GM04504 (cell line): Measurements from ENCODE around the gene GRIN2A.

Experiments used
- DNase-seq: peaks from one replicate; pipeline ENCODE4 v3.0.0-alpha.2; 2012; ENCODE audit warnings: low read depth

GRIN2A gene

DNA sequence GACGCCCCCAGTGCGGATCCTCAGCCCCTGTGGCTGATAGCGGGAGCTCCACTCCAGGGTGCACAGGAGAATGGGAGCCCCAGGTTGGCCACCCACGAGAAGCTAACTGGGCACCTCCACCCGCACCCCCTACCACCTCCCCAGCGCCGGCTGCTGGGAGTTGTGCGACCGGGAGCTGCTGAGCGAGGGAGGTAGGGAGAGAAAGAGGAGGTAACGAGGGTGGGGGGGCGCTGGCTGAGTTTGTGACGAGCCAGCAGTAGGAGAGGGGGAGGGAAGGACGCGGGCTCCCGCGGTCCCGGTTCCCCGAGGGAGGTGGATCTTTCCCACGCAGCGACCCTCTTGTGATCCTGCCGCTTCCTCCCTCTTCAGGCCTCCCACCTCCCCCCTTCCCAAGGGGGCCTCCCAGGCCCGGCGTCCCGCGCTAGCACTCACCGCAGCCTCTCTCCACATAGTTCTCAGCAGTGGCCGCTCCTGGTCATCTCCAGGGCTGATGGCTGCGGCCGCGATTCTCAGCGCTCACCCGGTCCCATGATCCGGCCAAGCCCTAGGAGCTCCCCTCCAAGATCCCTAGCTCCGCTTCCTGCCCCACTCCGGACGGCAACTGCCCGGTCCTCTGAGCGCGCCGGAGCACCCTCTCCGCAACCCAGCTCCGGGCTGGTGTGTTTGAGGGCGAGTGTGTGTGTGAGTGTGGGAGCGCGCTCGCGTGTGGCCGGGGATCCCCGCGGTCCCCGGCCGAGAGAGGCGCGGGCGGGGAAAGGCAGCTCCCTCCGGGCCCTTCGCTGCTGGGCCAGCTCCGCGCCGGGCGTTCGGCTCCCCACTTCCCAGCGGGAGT, at the start of gene GRIN2A:
Gene GRIN2A (minus strand): TSS at position 207 of the 832 bp plus-strand sequence. CDS start 2,017 bp downstream, outside the sequence.
- DNase-seq, result no peak

DNA sequence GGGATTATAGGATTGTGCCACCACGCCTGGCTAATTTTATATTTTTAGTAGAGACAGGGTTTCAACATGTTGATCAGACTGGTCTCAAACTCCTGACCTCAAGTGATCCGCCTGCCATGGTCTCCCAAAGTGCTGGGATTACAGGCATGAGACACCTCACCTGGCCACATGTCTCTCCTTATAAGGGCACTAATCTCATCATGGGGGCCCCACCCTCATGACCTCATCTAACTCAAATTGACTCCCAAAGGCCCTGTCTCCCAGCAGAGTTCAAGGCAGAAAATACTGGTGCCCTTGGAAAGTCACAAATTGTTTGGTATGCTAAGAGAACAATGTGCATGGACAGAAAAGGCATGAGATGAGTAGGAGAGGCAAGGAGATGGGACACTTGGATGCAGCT, 49.3 kb upstream of the GRIN2A start:
- DNase-seq, result no peak

DNA sequence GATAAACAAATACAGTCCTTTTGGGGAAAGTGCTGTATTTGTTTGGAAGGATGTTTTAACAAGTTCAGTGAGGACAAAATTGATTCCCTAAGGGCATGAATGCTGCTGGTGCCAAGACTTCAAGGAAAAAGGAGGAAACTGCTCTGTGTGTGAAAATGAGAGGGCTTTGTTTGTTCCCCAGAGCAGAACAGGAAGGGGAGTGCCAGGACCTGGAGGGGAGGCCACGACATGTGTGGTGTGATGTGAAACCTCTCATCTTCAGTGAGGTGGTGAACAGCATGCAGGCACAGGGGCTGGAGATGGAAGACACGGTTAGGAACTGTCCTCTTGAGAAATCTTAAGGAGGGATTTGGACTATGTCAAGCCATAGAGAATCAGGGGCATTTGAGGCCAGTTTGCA, 46.6 kb upstream of the GRIN2A start:
- no peak for DNase-seq

DNA sequence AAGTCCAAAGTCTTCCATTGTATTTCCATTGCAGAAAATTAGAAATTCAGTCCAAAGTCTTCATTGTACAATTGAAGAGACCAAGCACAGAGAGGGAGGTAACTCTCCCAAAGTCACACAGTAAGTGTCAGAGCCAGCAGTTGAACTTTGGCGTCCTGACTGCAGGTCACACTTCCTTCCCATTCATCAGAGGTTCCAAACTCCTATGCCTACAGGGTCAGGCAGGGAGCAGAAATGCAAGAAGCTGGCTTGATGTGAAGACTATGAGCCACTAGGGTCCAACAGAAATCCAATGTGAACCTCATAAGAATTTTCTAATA, 44.7 kb upstream of the GRIN2A start:
- no peak for DNase-seq

DNA sequence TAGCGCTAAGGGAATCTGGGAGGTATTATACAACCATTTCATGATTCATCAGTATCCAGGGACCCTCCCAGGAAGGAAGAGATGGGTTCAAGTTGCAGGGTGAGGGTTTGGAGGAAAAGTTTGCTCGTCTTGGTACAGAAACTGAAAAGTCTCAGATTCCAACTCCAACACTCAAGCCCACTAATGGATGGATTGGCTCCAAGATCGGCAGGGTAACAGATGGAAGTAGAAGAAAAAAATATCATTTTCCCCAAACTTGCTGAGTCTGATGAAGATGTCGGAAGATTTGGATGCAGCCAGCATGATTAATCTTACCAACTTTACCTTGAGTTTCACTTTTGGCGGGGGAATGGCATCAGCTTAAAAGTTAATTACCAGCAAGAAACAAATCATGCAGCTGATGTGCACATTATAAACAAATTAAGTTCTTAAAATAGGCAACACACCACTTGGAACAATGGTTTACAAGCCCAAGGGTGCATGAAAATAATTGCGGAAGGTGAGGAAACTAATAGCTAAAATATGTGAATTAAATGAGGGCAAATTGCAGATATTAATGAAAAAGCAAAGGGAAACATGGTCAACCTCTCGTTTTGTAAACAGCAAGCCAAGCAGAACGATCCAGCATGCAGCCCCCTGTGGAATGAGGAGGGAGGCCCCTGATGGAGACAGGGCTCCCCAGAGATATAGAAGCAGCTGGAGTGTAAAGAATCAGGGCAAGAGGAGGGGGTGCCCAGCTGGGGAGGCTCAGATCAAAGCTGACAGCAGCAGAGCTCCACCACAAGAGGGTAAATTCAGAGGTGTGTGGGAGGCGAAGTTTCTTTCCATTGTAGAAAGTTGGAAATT, 44.1 kb upstream of the GRIN2A start:
- DNase-seq, result no peak

DNA sequence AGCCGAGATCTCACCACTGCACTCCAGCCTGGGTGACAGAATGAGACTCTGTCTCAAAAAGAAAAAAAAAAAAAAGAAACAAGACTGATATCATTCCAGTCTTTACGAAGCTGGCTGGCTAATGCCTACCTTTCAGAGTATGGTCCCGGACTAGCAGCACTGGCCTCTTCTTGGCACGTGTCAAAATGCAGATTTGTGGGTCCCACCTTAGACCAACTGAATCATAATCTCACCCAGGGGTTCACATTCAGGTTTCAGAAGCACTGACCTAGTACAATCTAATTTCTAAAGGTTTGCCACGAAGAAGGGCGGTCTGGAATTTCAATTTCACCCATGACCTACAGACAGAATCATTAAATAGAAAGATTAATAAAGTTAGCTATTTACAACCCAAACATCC, 43.4 kb upstream of the GRIN2A start:
- DNase-seq, result no peak

DNA sequence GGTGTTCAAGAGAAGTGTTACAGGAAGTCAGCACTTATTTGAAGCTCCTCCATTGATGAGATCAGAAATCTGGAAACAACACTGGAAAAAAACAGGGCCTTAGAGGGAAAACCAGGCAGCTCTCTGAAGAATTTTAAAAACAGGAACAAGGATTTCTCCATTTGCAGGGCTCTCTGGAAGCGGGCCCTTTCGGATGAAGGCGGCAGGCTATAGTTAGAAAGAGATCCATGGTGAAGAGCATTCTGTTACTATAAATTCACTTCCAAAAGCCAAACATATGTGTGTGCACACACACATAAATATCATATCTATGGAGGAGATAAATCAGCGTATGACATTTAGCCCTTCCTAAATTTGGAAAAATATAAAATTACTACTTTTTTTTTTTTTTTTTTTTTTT, 42.6 kb upstream of the GRIN2A start:
- no peak for DNase-seq

DNA sequence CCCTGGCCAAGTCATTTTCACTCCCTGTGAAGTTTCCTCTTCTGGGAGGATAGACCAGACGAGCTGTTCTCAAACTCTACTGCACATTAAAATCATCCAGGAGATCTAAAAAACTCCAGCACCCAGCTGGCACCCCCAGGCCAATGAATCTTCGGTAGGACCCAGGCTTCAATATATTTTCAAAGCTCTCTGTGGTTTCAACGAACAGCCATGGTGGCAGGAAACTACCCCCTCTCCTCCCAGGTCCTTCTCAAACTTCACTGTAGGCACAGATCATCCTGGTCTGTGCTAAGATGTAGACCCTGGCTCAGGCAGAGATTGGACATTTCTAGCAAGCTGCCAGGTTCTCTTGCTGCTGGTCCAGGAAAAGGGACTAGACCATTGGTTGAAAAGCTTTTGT, 38.7 kb upstream of the GRIN2A start:
- no peak for DNase-seq

DNA sequence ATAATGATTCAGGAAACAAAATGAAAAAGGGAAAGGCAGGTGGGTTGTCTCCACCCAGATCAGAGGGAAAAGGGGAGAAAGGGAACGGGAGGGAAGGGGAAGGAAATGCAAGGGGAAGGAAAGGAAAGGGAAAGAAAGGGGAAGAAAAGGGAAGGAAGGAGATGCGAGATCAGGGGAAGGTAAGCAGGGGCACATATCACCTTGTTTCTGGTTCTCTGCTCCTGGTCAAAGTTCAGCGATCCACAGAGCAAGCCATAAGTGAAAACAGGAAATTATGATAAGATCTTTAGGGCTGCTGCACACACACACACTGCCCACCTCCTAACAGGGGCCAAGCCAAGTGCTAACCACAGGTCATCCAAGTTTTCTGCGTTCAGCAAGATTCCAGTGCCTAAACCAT, 37.5 kb upstream of the GRIN2A start:
- DNase-seq, result no peak

DNA sequence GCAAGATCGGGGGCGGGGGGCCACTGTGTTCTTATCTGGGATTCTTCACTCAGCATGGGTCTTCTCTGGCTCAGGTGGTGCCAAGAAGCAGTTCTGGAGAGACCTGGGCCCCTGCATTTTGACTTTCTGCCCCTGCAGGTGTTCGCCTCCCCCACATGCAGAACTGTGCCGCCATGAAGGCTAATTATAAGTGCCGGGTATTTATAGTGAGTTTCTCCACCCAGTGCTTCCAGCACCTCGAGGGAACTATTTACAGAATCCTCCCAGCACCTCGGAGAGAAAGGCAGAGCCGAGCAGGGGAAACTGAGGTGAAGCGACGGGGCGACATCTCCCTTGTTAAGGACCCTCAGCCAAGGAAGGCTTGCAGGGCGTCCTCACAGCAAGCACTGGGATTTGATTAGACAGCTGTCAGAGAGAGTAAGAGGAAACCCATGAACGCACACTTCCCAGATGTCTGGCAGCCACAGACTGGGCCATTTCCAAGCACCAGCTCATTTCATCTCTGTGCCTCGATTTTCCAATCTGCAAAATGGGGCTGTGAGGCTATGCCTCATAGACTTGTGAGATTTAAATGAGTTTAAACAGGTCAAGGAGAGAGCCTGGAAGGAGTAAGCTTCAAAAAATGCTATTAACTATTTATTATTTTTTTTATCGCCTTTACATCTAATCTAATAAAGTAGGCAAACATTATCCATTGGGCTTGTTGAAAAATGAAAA, 36.4 kb upstream of the GRIN2A start:
- DNase-seq, result no peak

DNA sequence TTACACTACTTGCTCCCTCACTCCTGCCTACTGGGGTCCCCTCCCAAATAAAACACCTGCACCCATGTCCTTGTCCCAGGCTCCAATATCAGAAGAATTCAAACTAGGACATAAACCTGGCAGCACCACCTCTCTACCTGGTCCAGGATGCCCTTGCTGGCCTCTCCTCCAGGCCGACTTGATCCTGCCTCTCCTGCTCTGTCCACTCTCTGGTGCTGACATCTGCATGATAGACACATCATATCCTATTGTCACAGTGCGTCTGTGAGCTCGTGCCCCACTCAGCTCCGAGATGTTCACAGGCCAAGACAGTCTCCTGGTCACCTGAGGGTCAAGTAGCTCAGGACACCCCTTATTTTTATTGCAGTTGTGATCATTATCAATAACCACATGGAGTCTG, 31.5 kb upstream of the GRIN2A start:
- DNase-seq, result no peak

DNA sequence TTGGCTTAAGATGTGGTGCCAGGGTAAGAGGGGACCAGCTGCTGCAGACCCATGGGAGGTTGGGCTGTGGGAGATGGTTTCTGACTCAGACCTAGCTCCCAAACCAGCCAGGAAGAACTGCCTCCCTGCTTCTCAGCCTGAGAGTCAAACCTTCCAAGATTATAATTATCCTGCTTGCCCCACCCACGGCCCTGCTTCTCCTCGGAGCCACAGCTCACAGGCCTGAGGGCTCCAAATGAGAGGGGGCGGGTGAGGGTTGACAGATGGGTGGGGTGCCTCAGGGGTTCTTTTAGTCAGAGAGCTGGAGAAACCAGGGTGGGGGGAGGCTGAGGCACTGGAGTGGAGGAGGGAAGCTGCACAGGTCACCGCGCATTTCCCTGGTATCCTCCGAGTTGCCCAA, 28.7 kb upstream of the GRIN2A start:
- no peak for DNase-seq

DNA sequence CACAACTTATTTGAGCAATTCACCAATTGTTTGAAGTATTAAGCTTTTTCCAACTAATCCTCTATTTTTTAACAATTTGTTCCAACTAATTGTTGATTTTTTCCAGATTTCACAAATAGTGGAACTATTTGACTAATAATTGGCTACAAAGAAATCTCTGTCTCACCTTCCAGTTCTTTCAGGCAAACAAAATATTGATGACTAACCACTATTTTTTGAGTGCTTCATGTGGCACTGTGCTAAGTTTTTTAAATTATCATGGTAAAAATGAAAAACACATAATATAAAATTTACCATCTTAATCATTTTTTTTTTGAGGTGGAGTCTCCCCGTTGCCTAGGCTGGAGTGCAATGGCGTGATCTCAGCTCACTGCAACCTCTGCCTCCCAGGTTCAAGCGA, 24.6 kb upstream of the GRIN2A start:
- DNase-seq, result no peak

DNA sequence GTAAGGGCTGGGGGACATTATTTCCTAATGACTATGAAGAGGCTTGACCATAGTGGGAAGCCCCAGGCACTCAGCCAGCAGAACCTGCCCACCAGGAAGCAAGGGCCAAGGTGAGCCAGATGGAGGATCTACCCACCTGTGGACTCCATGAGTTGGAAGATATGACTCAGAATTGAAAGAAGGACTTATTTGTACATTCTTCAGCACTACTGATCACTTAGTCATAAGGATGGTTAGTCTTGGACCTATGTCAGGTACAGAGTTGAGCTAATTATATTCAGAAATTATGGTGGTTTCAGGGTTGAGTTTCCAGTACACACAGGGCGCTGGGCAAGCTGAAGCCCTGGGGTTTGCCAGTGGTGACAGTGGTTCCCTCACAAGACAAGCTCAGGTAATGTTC, 24.0 kb upstream of the GRIN2A start:
- DNase-seq, result no peak

DNA sequence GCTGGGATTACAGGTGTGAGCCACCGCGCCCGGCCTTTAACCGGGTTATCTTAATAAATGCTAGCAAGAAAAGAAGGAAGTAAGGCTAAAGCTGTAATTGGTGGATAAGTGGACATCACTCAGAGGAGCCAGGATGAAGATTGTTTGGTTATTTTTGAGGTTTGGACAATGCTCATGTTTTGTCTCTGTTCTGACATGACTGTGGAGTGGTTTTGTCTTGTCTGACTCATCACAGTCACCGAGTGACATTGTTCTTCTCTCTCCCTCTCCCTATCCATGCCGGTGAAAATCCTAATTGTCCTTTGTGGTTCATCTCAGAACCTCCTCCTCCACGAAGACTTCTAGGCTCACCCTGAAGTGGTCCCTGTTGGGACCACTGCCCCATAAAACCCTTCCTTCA, 23.5 kb upstream of the GRIN2A start:
- DNase-seq, result no peak

DNA sequence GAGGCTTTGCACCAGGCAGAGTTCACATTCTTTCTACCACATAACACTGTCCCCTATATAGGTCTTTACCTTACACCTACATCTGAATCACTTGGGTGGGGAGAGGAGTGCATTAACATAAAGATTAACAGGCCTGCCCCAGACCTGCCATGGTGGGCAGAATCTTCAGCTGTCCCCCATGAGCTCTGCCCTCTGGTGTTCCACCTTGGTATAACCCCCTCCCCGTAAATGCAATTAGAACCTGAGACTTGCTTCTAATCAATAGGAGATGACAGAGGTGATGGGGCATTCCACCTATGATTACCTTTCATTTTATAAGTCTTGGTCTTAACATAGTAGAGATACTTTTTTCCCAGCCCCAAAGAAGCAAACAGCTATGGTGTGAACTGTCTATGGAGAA, 20.4 kb upstream of the GRIN2A start:
- no peak for DNase-seq

DNA sequence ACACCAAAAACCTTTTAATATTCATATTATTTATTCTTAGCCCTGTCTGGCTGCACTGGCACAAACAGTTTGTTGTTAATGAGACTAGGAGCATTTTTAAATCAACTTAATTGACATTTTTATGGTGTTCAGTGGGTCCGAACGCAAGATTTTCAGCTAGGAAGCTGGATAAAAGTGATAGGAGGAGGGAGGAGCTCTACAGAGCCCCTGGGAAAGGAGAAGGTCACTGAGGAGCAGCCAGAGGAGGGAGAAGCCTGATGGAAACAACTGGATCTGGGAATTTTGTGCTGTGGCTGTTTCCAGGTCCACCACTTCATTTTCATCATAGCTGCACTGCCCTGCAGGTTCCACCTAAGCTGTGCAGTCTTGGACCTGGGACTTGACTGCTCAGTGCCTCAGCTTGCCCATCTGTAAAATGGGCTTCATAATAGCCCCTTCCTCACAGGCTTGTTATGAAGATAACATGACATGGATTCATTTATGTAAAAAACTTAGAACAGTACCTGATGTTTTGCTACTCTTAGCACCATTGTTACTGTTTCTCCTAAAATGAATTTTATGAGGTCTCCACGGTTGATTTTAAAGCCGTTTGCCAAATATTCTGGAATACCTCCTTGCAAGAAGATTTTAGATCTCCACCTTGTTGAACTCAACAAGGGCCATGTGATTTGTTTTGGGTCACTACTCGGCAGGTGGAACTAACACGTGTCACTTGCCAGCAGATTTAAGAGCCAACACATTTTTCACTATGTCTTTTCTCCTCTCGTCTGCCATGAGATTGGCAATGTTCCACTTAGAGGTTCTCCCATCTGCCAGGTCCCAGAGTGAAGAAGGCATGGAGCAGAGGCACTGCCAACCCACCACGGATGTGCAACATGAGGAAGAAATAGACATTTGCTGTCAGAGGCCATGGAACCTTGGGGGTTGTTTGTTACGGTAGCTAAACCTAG, 18.7 kb upstream of the GRIN2A start:
- no peak for DNase-seq

DNA sequence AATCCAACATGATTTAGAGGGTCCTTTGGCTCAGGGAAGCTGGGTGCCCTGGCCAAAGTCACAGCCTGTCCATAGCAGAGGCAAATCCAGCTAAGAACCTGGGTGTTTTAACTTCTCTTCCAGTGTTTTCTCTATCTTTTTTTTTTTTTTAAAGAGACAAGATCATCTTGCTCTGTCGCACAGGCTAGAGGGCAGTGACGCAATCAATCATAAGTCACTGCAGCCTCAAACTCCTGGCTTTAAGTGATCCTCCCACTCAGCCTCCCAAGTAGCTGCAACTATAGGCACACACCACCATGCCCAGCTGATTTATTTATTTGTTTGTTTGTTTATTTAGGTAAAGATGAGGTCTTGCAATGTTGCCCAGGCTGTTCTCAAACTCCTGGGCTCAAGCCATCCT, 14.8 kb upstream of the GRIN2A start:
- DNase-seq, result no peak

DNA sequence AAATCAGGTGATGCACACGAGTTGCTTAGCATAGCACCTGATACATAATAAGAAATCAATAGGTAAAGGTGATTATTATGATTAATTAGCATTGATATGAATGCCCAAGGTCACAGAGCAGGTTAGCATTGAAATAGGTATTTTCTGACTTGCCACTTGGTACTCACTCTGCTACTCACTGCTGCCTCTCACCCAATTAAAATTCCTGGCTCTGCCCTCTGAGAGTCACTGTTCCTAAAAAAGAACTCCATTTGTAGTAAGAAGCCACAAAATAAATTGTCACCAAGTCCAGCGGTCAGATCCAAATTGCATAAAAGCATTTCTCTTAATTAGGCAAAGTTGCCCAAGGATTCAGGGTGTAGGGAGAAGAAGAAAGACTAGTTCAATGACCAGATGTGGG, 8.9 kb upstream of the GRIN2A start:
- DNase-seq, result no peak

DNA sequence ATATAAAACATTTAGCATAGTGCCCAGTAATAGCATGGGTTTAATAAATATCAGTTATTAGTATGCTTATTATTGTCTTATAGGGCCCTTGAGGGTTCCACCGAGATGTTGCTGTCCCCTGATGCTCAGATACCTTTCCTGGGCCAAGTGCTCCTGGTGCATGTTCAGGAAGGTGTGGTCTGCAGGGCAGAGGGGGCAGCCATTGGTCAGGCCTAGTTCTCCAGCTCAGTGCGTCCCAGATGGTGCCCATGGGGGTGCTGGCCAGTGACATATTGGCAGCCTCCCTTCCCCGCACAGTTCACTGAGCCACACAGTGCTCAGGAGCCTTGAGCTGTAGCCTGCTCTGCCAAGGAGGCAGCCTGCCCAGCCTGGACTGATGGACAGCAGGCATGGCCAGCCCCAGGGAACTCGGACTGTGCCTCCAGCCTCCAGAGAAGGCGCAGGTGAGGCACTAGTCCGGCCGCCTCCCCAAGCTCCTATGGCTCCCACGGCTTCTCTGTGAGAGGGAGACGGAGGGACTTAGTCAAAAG, 7.7 kb upstream of the GRIN2A start:
- no peak for DNase-seq

DNA sequence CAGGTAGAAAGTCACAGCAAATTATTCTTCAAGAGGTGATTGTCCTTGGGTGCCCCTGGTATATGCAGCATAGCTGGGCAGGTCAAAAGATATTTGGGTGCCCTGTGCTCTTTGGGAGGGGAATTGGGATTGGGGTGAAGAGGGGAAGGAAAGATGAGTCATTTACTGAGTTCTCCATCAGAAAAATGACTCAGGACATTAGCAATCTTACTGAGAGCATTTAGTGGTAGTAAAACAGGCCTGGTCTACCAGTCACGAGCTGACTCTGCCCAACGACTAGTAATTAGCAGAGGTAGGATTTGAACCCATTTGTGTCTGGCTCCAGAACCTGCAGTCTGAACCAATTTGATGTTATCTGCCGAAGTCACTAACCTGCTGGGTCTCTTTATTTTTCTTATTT, 6.0 kb upstream of the GRIN2A start:
- DNase-seq, result no peak
